Kidney glomerular epithelial cell (primary cell): ENCODE data around the gene MAP3K6.
"Not testable (repeated sequence)": the region's sequence is repeated elsewhere in the genome, so short reads cannot be mapped to it uniquely, and the experiment has no call there.

Experiments
- DNase-seq: peaks from one replicate; lab custom pipeline; 2025; lab: John Stamatoyannopoulos, UW

MAP3K6 gene

DNA sequence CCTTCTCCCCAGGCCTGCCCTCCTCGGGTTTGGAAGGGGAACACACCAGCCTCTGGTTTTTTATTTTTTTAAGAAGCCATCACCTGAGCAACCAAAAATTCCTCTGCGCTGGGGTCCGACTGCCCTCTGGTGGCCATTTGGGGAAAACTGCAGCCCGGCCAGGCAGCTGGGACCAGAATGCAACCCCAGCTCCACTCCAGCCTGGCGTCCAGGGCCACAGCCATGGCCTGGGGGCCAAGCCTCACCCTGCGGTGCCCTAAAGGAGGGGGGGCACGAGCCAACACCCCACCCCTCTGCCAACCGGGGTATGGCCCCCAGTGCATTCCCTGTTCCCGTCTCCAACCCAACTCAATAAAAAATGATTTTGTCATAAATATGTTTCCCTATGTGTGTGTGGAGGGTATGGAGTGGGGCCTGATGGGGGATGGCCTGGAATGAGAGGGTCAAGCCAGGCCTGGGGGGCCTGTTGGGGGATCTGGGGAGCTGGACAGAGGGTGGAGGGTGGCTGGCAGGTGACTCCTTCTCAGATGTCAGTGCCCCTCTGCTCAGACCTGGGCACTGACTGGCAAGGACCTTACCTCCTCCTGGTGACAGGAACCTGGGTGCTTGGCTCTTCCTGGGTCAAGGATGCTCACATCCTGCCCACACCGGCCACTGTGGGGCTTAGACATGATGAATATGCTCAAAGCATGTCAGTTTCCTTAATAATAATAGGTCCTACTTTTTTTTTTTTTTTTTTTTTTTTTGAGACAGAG lies 28.9 kb upstream of the MAP3K6 start:
- peak; percentile 45 for DNase-seq

- no peak for DNase-seq
Measured at GRCh38 chr1:27394925-27395324, 28.2 kb upstream of the MAP3K6 start.

- no peak for DNase-seq
Measured at GRCh38 chr1:27394282-27394658, 27.5 kb upstream of the MAP3K6 start.

GRCh38 chr1:27393641-27394281 lies 27.0 kb upstream of the MAP3K6 start:
- DNase-seq = no peak

DNA sequence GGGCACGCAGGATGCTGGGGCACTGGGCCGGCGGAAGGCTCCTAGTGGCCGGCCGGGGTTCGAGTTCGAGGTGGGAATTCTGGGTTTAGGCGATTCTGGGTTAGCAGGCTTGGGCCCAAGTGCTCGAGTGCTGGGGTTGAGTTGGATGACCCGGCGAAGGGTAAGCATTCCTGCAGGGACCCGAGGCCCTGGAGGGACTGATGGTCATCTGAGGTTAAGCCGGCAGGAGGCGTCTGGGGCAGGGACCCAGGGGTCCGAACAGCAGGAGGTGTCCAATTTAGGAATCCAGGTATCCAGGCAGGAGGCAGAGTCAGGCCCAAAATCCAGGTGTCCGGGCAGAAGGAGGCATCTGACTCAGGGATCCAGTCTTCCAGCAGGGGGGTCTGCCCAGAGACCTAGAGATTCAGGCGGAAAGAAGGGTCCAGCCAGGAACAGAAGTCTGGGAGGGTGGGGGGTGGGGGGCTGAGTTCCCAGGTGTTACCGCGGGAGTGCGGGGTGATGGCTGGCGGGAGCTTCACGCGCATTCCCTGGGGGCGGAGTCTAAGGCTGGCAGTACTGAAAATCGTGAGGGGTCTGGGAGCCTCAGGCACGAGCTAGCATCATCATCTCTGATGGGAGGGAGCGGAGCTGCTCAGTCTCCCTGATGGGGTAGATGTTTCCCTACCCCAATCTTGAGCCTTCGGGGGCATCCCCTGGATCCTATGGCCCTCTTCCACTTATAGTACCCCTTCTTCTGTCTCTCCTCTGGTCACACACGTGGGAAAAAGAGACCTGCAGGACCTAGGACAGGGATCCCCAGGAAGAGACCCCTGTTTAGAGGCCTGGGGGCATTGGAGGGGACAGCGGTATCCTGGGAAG lies 26.2 kb upstream of the MAP3K6 start:
- no peak for DNase-seq

- DNase-seq = peak; percentile 81
Measured at GRCh38 chr1:27392096-27392777, 25.5 kb upstream of the MAP3K6 start, which contains the start of gene GPR3. Gene GPR3 (plus strand): TSS chr1:27392622. CDS start chr1:27393799, 1,177 bp downstream.

- DNase-seq = no peak
Measured at GRCh38 chr1:27391511-27392095, 24.8 kb upstream of the MAP3K6 start.

DNA sequence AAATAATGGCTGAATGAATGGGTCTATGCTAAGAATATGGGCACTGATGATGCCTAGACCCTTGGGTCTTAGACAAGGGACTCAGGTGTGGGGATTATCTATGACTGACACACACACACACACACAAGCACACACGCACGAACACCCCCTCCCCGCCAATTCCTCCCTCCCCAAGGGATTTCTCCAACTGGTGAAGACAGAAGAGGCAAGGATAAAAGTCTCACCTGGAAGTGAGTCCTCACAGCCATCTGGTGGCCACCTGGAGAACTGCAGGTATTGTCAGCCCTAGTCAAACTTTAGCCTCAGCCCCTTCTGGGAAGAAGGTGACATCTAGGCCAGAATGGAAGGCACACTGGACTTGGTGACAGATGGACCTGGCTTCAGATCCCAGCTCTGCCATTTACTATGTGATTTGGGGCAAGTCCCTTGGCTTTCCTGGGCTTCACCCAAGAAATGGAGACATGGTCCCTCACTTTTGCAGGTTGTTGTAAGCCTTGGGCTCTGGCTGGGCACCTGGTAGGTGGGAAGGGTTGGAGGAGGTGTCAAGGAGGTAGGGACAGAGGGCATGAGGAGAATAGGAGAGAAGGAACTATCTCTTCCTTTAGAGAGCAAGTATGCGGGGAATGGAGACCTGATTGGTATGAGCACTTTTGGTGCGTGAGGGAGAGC lies 21.7 kb upstream of the MAP3K6 start:
- peak; percentile 39 for DNase-seq

DNA sequence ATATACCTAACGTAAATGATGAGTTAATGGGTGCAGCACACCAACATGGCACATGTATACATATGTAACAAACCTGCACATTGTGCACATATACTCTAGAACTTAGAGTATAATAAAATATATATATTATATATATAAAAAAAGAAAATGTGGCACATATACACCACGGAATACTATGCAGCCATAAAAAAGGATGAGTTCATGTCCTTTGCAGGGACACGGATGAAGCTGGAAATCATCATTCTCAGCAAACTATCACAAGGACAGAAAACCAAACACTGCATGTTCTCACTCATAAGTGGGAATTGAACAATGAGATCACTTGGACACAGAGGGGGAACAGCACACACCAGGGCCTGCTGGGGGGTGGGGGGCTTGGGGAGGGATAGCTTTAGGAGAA lies 18.0 kb upstream of the MAP3K6 start:
- not testable (repeated sequence) for DNase-seq

GRCh38 chr1:27383661-27384060 lies 16.9 kb upstream of the MAP3K6 start:
- no peak for DNase-seq

DNA sequence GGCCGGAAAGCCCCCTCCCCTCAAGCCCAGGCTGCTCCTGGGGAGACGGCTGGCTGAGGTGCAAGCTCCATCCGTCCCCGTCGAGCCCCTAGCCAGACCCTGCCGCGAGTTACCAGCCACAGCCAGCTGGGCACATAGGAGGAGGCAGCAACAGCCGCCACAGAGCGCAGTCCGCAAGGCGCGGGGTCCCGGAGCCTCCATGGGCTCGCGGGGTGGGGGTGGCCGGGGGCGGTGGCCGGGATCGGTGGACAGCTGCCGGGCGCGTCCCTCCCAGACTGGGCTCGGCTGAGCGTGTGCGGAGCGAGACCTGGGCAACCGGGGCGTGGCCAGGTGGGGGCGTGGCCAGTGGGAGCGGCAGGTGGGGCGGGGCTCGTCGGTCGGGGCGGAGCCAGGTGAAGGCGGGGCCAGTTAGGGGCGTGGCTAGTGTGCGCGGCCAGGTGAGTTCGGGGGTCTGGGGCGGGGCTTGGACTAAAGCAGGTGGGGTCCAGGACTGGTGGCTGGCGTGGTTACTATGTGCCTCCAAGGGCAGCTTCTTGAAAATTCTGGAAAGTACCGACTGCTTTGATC lies 16.4 kb upstream of the MAP3K6 start, which contains the start of gene CD164L2:
Gene CD164L2 (minus strand): TSS at position 295 of the 567 bp plus-strand sequence. CDS start 94 bp downstream, at position 201.
- no peak for DNase-seq

DNA sequence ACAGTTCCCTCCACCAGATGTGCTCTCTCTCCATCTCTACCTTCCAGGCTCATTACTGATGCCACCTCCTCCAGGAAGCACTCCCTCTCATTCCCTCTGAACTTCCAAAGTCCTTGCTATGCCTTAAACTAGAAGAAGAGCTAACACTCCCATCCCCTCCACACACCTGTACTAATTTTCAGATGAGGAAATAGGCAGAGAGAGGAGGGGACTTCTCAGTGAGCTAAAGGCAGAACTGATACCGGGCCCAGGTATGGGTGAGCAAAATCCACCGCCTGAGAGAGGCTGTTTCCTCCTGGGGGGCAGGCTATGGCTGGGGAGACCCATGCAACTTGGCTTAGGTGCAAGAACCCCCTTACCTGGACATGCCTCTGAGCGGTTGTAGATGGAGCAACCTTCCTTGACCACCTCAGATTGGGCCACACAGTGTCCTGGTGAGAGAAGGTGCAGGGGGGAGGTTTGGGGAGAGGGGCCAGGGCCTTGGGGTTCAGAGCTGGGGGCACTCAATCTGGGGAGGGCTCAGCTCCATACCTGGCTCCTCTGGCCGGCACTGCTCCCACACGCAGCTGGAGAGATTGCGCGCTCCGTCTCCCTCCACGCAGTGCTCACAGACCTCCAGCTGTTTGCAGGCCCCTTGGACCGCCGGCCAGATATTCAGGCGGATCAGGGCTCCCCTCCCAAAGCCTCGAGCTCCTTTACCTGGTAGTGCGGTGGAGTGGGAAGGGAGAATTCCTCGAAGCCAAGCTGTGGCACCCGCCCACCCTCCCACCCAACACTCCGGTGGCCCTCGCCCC lies 15.4 kb upstream of the MAP3K6 start:
- no peak for DNase-seq

DNA sequence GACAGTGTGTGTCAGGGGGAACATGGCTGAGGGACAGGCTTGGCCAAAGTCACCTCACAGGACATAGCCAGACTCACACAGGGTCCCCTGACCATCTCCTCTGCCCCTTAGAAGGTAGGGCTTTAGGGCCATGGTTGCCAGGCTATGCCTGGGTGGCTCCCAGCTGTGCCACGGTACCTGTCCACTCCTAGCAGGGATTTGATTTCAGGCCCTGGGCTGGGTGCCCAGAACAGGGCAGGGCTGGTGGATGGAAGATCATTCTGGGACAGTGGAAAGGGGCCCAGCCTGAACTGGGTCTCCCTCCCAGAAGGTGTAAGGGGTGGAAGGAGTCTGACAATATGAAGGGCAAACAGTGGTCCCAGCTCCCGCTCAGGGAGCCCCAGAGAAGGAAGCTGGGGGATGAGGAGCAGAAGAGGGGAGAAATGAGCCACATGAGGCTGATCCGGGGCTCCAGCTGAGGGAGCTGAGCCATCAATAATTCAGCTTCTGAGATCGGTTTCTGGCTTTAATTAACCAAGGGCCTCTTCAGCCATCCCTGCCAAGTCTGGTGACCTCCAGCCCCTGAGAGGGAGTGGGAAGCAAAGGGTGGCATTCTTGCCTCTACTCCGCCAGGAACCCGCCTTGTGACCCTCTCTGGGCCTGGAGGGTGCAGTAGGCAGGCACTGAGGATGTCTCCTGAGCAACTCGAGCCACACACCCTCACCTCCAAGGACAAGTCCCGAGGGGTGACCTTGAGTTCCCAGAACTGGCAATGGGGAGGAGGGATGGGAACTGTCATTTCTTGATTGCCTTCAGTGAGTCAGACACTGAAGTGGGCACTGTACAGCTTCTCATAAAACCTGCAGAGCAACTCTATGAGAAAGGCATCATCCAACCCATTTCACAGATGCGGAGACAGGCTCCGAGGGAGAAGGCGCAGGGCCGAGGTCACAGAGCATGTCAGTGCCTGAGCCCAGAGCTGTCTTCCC lies 14.3 kb upstream of the MAP3K6 start:
- no peak for DNase-seq

- no peak for DNase-seq
Measured at GRCh38 chr1:27380224-27380623, 13.5 kb upstream of the MAP3K6 start.

DNA sequence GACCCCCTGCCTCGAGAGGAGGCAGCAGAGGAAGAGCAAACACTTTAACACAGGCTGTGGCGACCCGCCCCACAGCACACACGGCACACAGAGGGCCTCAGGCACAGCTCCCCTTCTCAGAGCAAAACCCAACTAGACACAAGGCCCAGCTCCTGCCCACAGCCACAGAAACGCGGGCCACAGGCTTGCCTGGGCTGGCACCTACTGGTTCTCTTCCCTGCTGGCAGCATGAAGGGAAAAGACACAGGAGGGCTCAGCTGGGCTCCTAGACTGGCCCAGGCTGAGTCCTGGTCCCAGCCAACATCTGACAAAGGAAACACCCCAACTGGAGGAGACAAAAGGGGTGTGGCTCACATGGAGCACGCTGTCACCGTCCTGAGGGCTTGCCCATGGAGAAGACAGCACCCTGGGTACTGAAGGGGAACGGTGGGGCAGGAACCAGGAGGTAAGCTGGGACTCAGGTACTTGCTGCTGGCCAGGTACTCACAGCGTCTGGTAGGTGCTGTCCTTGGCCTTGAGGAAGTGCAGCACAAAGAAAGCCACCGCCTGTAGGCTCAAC lies 12.9 kb upstream of the MAP3K6 start:
- DNase-seq = no peak

GRCh38 chr1:27377760-27378495 lies 11.2 kb upstream of the MAP3K6 start:
- DNase-seq = no peak

DNA sequence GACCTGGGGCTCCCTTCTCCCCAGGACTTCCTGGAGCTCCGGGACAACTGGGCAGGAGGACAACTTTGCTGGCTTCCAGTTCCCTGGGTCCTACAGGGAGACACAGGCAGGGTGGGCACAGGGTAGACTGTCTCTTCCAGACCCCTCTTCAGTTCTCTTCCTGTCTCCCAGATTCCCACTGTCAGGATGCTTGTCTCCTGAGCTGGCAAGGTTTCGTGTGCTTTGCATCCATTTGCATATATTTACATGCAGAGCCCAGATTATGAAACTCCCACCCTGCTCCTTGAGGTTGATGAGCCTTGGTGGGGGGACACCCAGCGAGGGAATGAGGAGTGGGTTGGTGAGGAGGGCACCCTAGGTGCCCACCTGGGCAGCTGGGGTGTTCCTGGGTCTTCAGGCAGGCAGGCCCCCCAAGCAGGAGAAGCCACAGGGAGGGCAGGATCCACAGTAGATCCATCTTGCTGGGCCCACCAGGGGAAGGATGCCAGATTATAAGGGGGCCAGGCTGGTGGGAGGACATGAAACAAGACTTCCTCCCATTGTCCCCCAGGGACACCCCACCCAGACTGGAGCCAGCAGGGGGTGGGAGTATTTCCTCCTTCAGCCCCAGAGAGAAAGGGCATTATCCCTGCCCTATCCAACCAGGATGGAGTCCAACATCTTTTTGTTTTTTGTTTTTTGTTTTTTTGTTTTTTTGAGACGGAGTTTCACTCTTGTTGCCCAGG lies 7.8 kb upstream of the MAP3K6 start, which contains the start of gene FCN3:
Gene FCN3 (minus strand): TSS at position 463 of the 725 bp plus-strand sequence. CDS start 6 bp downstream, at position 457.
- no peak for DNase-seq
